IPS-20b (cell line): ENCODE measurements around the gene SELENOS.

Experiments
- H3K27ac ChIP-seq: one replicate; pipeline ENCODE4 v1.5.1; 2013; ENCODE audit warnings: low read length
- H3K27me3 ChIP-seq: 2 replicates; pipeline ENCODE4 v1.6.1; 2013; ENCODE audit warnings: mild to moderate bottlenecking, low read length, inconsistent platforms; ENCODE audit not compliant: insufficient read depth
- H3K36me3 ChIP-seq: 2 replicates; pipeline ENCODE4 v1.6.1; 2013; ENCODE audit warnings: low read depth, mild to moderate bottlenecking, inconsistent platforms, low read length, moderate library complexity; ENCODE audit not compliant: insufficient read depth
- H3K4me1 ChIP-seq: 2 replicates; pipeline ENCODE4 v1.6.1; 2013; ENCODE audit warnings: mild to moderate bottlenecking, control low read depth, inconsistent platforms, low read length, moderate library complexity; ENCODE audit not compliant: insufficient read depth
- H3K4me3 ChIP-seq: 2 replicates; pipeline ENCODE4 v1.5.1; 2013; ENCODE audit warnings: mild to moderate bottlenecking, low read length, inconsistent platforms
- H3K9ac ChIP-seq: 2 replicates; pipeline ENCODE4 v1.6.1; 2013; ENCODE audit warnings: low read depth, mild to moderate bottlenecking, inconsistent platforms, low read length, moderate library complexity
- H3K9me3 ChIP-seq: 2 replicates; pipeline ENCODE4 v1.6.1; 2013; ENCODE audit warnings: mild to moderate bottlenecking, low read depth, low read length, inconsistent platforms; ENCODE audit not compliant: insufficient read depth

Gene SELENOS

DNA sequence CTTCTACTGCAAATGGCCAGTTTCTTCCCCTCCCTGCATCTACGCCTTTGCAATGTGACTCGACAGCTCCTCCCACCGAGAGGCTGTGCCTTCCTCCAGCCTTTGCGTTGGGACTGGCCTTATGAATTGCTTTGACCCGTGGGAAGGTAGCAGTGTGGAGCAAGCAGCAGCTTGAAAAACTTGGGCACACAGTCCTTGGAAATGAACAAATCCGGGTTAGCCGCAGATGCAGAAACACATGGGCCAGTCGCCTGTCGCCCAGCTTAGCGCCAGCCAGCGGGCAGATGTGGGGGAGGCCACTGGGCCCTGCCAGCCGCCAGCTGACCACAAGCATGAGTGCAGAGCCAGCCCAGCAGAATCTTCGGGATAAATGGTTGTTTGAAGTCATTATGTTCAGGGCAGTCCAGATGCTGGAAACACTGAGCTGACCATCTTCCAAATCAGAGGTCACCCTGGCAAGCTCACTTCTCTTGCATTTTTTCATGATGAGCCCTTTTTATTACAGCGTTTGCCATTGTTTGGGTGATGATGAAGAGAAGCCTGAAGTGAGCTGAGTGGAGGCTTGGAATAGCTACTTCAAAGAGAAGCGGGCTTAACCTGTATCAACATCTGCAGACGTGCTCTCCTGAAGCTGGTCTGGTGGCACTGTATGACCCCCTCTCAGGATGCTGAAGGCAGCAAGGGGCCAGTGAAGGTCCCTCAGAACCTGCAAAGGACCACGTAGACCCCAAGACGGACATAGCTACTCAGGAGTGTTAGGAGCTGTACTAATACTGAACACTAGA lies 9.8 kb downstream of the SELENOS start:
- Histone ChIP-seq H3K36me3 (peaks cover 37% of the 10 kb centered on the region), H3K4me3 (no peak overlapping the region), H3K27ac (no peak overlapping the region), H3K9ac (no peak overlapping the region), H3K27me3 (no peaks in the 10 kb centered on the region), H3K4me1 (0 out of 2 replicates have a peak, but pooled peaks cover 4% of the 10 kb centered on the region), H3K9me3 (no peaks in the 10 kb centered on the region)

DNA sequence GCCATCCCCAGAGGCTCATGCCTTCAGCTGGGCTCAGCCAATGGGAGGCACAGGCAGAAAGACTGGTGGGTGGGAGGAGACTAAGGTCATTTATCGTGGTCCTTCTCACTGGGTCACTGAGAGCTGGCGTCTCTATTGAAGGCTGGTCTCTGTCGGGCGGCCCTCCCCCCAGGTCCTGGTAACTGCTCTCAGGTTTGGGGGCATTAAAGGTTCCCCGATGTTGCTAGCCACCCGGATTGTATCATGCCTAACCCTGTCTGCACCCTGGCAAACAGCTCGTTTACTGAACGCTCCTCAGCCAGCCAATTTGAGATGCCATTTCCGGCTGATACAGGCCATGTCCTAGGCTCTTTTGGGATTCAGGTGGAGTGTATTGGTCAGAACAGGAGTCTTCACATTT lies 10.5 kb downstream of the SELENOS start:
- H3K36me3 ChIP-seq: peaks cover 29% of the 10 kb centered on the region
- 0 out of 2 replicates have a peak, but pooled peaks cover 4% of the 10 kb centered on the region for H3K4me1 ChIP-seq
- no peak overlapping the region for H3K4me3 ChIP-seq
- H3K27me3 ChIP-seq: no peaks in the 10 kb centered on the region
- no peaks in the 10 kb centered on the region for H3K9me3 ChIP-seq
- H3K9ac ChIP-seq: no peak overlapping the region
- H3K27ac ChIP-seq: no peak overlapping the region

GRCh38 chr15:101266034-101266433 lies 11.3 kb downstream of the SELENOS start:
- no peak overlapping the region for H3K4me3 ChIP-seq
- no peak overlapping the region for H3K9ac ChIP-seq
- no peak overlapping the region for H3K27ac ChIP-seq
- 0 out of 2 replicates have a peak, but pooled peaks cover 4% of the 10 kb centered on the region for H3K4me1 ChIP-seq
- peaks cover 22% of the 10 kb centered on the region for H3K36me3 ChIP-seq
- no peaks in the 10 kb centered on the region for H3K27me3 ChIP-seq
- no peaks in the 10 kb centered on the region for H3K9me3 ChIP-seq

DNA sequence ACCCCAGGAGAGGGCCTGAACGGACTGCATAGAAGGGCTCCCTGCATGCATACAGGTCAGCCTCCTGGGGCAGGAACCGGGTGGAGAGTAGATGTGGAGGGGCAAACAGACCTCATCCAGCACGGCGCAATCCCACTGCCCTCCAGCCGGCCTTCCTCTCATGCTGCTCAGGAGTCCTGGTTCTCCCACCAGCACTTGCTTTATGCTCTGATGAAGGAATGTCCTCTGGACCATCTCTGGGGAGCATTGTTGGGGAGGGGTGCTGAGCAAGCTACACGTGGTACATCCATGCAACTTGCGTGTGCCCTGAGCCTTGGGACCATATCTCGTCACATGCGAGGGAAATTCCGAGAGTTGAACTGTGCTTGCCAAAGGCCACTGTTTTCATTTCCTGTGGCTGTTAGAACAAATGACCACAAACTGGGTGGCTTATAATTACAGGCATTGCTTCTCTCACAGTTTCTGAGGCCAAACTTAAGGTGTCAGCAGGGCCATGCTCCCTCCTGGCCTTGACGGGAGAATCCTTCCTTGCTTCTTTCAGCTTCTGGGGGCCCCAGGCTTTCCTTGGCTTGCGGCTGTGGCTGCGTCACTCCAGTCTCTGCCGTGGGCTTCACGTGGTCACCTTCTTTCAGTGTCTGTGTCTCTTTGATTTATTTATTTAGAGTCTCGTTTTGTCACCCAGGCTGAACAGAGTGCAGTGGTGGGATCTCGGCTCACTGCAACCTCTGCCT lies 12.2 kb downstream of the SELENOS start:
- no peak overlapping the region for H3K27ac ChIP-seq
- no peaks in the 10 kb centered on the region for H3K9me3 ChIP-seq
- 0 out of 2 replicates have a peak, but pooled peaks cover 4% of the 10 kb centered on the region for H3K4me1 ChIP-seq
- H3K36me3 ChIP-seq: peaks cover 12% of the 10 kb centered on the region
- H3K4me3 ChIP-seq: no peak overlapping the region
- no peak overlapping the region for H3K9ac ChIP-seq
- no peaks in the 10 kb centered on the region for H3K27me3 ChIP-seq

DNA sequence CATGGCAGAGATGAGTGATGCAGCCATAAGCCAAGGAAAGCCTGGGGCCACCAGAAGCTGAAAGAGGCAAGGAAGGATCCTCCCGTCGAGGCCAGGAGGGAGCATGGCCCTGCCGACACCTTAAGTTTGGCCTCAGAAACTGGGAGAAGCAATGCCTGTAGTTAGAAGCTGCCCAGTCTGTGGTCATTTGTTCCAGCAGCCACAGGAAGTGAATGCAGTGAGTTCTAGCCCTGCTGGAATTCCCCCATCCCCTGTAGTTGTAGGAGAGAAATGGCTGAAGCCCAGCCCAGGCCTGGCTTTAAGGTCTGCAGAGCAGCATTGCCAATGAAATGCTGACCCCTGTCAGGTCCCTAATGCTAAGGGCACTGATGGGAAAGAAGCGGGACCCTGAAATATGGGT lies 13.3 kb downstream of the SELENOS start:
- no peak overlapping the region for H3K9ac ChIP-seq
- H3K27ac ChIP-seq: no peak overlapping the region
- no peak overlapping the region for H3K4me3 ChIP-seq
- H3K27me3 ChIP-seq: no peaks in the 10 kb centered on the region
- peaks cover 2% of the 10 kb centered on the region for H3K36me3 ChIP-seq
- H3K9me3 ChIP-seq: no peaks in the 10 kb centered on the region
- 0 out of 2 replicates have a peak, but pooled peaks cover 4% of the 10 kb centered on the region for H3K4me1 ChIP-seq

- Histone ChIP-seq H3K27ac (no peak overlapping the region), H3K9ac (no peak overlapping the region), H3K36me3 (no peaks in the 10 kb centered on the region), H3K9me3 (no peaks in the 10 kb centered on the region), H3K4me1 (peaks cover 9% of the 10 kb centered on the region; the same call in 1 of the 2 replicates), H3K27me3 (no peaks in the 10 kb centered on the region), H3K4me3 (no peak overlapping the region)
These were observed 14.7 kb downstream of the SELENOS start for GRCh38 chr15:101262551-101262950.

DNA sequence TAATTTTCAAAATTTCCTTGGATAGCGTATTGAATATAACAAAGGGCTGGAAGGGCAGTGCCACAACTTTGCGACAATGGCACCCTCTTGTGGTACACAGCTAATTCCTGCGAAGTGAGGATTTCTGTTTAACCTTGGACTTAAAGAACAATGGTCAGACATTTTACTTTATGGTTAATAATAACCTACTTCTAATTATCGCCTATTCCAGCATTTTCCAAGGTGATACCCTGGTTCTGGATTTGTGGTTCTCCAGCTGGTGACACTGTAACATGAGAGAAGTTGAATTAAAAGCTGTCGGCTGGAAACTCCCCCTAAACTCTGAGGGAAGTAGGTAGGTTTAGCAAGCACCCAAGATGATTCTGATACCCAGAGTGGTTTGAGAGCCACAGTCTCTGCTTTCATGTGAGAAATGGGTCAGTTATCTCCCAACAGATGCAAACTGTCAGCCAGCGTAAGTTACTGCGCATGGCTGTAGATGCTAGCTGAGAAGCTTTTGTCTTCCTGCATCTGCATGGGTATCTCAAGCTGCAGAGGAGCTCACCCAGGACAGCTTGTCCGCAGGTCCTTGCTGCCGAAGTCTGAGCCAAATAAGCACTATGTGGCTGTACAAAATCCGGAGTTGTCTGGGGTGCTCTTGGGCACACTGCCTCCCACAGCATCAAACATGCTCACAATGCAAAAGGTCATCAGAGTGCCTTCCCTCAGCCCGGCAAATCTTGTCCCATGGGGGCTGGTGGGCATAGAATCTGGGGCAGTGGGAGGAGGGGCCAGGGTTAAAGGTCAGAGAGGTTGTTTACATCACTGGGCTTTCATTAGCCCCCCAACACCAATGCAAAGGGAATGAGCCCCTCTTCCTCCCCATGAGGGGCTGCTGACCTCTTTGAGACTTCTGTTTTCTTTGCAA lies 18.8 kb downstream of the SELENOS start:
- Histone ChIP-seq H3K4me3 (no peak overlapping the region), H3K27ac (no peak overlapping the region)

GRCh38 chr15:101256757-101257156 lies 20.5 kb downstream of the SELENOS start:
- Histone ChIP-seq H3K9ac (no peak overlapping the region), H3K27ac (no peak overlapping the region), H3K4me1 (peaks cover 10% of the 10 kb centered on the region; the same call in 1 of the 2 replicates), H3K27me3 (peaks cover 12% of the 10 kb centered on the region; the same call in 1 of the 2 replicates), H3K9me3 (no peaks in the 10 kb centered on the region), H3K4me3 (no peak overlapping the region), H3K36me3 (no peaks in the 10 kb centered on the region)

More for the DNA sequence above, 18.8 kb downstream of the SELENOS start:
- H3K9me3 ChIP-seq: no peaks in the 10 kb centered on the region
- no peaks in the 10 kb centered on the region for H3K27me3 ChIP-seq
- H3K9ac ChIP-seq: no peak overlapping the region
- H3K4me1 ChIP-seq: peaks cover 8% of the 10 kb centered on the region; the same call in 1 of the 2 replicates
- no peaks in the 10 kb centered on the region for H3K36me3 ChIP-seq

GRCh38 chr15:101255615-101256241 lies 21.6 kb downstream of the SELENOS start:
- Histone ChIP-seq H3K9ac (no peak overlapping the region), H3K4me1 (peaks cover 10% of the 10 kb centered on the region; the same call in 1 of the 2 replicates), H3K9me3 (no peaks in the 10 kb centered on the region), H3K27ac (no peak overlapping the region), H3K27me3 (peaks cover 12% of the 10 kb centered on the region; the same call in 1 of the 2 replicates), H3K4me3 (no peak overlapping the region), H3K36me3 (no peaks in the 10 kb centered on the region)

DNA sequence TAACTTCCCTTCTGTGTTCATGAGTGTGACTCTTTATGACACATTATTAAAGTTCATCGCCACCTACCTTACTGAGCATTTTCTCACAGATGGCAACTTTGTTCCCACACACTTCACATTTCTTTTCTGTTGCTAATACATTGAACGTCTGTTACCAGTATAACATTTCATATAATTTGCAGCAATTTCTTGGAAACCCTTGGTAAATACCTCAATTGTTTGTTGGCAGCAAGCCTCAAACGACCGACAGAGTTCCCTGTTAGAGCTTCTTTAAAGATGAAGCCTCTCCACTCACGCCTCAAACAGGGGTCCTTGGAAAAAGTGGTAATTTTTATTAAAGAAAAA lies 22.3 kb downstream of the SELENOS start:
- Histone ChIP-seq H3K4me3 (no peak overlapping the region), H3K9me3 (no peaks in the 10 kb centered on the region), H3K9ac (no peak overlapping the region), H3K36me3 (no peaks in the 10 kb centered on the region), H3K27me3 (peaks cover 12% of the 10 kb centered on the region; the same call in 1 of the 2 replicates), H3K27ac (no peak overlapping the region), H3K4me1 (peaks cover 10% of the 10 kb centered on the region; the same call in 1 of the 2 replicates)
